Measurements from ENCODE around the gene NRL. TPM values are rescaled to one million over a fixed set of nuclear protein-coding genes. Genes with fewer than 3 reads are reported as not detected.

Gene NRL
- total RNA-seq, 4 donors from 2014 or later = 0.79 to 4.5 (median 3.3) TPM

DNA sequence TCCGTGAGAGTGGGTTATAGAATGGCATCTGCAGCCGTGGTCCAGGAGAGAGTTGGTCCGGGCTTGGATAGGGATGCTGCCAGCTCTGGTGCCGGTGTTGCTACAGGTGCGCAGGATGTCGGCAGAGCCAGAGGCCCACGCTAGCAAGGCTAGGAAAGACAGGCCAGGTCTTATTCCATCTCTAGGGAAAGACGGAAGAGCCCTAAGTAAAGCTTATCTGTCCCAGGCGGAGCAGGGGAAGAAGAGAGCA is 20.8 kb upstream of the NRL start:
- Histone ChIP-seq H3K36me3 (peaks cover 17 to 27% (median 17%) of the 10 kb centered on the region in 3 donors), H3K9me3 (no peaks in the 10 kb centered on the region), H3K27me3 (no peaks in the 10 kb centered on the region), H3K4me1 (peaks cover 31 to 68% (median 41%) of the 10 kb centered on the region in 3 donors), H3K27ac (peak overlapping the region; percentile 95 to 98 (median 96)), H3K4me3 (peak overlapping the region; percentile 77 to 100 (median 88))
- WGBS, 2 donors = 2 to 4% methylated on average over 9 of the region's 9 CpGs
- TF ChIP-seq, protein P1, sequence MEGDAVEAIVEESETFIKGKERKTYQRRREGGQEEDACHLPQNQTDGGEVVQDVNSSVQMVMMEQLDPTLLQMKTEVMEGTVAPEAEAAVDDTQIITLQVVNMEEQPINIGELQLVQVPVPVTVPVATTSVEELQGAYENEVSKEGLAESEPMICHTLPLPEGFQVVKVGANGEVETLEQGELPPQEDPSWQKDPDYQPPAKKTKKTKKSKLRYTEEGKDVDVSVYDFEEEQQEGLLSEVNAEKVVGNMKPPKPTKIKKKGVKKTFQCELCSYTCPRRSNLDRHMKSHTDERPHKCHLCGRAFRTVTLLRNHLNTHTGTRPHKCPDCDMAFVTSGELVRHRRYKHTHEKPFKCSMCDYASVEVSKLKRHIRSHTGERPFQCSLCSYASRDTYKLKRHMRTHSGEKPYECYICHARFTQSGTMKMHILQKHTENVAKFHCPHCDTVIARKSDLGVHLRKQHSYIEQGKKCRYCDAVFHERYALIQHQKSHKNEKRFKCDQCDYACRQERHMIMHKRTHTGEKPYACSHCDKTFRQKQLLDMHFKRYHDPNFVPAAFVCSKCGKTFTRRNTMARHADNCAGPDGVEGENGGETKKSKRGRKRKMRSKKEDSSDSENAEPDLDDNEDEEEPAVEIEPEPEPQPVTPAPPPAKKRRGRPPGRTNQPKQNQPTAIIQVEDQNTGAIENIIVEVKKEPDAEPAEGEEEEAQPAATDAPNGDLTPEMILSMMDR (IDR thresholded peaks at IDR 0.05) = no peak
- no peak for TF ChIP-seq POLR2A (IDR thresholded peaks at IDR 0.05)
- intact Hi-C loops (cut with DNase I) = no loop called here
- no peak for DNase-seq

DNA sequence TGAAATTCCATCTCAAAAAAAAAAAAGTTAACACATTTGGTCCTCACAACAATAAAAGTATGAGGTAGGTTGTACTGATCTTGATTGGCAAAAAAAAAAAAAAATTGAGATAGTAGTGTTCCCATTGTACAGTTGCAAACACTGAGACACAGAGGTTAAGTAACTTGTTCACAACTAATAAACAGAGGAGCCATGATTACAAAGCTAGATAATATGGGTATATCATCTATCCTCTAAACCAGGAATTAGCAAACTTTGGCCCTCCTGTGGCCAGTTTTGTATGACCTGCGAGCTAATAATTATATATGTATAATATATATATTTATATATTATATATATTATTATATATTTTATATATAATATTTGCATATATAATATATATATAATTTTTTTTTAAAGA is 19.0 kb upstream of the NRL start:
- Histone ChIP-seq H3K27ac (no peak overlapping the region), H3K4me3 (no peak overlapping the region), H3K4me1 (peaks cover 20 to 50% (median 25%) of the 10 kb centered on the region in 3 donors), H3K27me3 (no peaks in the 10 kb centered on the region), H3K36me3 (peaks cover 10 to 17% (median 12%) of the 10 kb centered on the region in 3 donors), H3K9me3 (no peaks in the 10 kb centered on the region)
- DNase-seq = no peak
- intact Hi-C loops (cut with DNase I) = no loop called here
- 73 to 94% methylated on average over 1 of the region's 1 CpG for WGBS, 2 donors
- TF ChIP-seq POLR2A (IDR thresholded peaks at IDR 0.05) = no peak
- TF ChIP-seq, protein P1 (IDR thresholded peaks at IDR 0.05) = no peak

DNA sequence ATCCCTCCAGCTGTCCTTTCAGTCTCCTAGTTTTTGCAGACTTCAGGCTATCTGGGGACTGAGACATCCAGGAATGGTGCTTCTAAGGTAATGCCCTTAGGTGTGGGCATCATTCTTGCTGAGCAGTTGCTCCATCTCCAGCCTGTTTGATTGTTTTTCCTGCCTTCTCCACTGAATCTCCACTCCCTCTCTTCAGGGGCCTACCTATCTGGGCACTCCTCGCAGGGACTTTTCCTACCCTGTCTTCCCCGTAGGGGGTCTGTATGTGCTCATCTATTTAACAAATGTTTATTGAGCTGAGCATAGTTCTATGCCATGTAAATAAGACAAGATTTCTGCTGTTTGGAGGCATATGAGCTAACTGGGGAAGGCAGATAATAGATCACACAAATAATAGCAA is 18.2 kb upstream of the NRL start:
- TF ChIP-seq, protein P1 (IDR thresholded peaks at IDR 0.05) = no peak
- TF ChIP-seq POLR2A (IDR thresholded peaks at IDR 0.05) = no peak
- WGBS, 2 donors = 91 to 100% methylated on average over 2 of the region's 2 CpGs
- Histone ChIP-seq H3K27me3 (no peaks in the 10 kb centered on the region), H3K27ac (no peak overlapping the region), H3K36me3 (peaks cover 3 to 9% (median 5%) of the 10 kb centered on the region in 3 donors), H3K4me3 (no peak overlapping the region), H3K9me3 (no peaks in the 10 kb centered on the region), H3K4me1 (peaks cover 19 to 42% (median 20%) of the 10 kb centered on the region in 3 donors)
- intact Hi-C loops (cut with DNase I) = no loop called here
- DNase-seq = no peak

DNA sequence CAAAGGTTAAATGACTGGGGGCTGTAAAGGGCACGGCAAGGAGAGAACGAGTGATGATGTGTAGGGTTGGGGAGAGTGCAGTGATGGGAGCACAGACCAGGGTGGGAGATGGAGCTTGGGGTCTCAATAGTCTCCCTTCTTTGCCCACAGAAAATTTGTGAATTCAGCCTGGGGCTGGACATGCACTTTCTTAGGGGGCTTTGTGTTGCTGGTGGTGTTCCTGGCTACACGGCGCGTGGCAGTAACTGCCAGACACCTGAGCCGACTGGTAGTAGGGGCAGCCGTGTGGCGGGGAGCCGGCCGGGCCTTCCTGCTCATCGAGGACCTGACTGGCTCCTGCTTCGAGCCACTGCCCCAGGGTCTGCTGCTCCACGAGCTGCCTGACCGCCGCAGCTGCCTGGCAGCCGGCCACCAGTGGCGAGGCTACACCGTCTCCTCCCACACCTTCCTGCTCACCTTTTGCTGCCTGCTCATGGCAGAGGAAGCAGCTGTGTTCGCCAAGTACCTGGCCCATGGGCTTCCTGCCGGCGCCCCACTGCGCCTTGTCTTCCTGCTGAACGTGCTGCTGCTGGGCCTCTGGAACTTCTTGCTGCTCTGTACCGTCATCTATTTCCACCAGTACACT is 17.4 kb upstream of the NRL start:
- H3K4me3 ChIP-seq = no peak overlapping the region
- no peaks in the 10 kb centered on the region for H3K27me3 ChIP-seq
- H3K36me3 ChIP-seq = peaks cover 0 to 1% (median 0%) of the 10 kb centered on the region in 3 donors
- peaks cover 11 to 34% (median 13%) of the 10 kb centered on the region in 3 donors for H3K4me1 ChIP-seq
- 42 to 44% methylated on average over 14 to 18 of the region's 24 CpGs for WGBS, 2 donors
- peak overlapping the region in 2 of 4 donors; percentile 59 to 81 for H3K27ac ChIP-seq
- intact Hi-C loops (cut with DNase I) = no loop called here
- DNase-seq = no peak
- TF ChIP-seq, protein P1 (IDR thresholded peaks at IDR 0.05) = no peak
- TF ChIP-seq POLR2A (IDR thresholded peaks at IDR 0.05) = no peak
- H3K9me3 ChIP-seq = no peaks in the 10 kb centered on the region

DNA sequence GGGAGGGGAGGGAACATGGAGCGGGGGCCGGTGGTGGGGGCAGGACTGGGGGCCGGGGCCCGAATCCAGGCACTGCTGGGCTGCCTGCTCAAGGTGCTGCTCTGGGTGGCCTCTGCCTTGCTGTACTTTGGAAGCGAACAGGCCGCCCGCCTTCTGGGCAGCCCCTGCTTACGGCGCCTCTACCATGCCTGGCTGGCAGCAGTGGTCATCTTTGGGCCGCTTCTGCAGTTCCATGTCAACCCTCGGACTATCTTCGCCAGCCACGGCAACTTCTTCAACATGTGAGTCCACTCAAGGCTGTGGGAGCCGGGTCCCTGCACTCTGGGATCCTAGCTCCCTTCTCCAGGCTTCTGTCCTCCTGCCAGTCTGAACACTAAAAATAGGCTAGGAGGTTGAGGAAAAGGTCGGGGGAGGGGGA is 16.8 kb upstream of the NRL start:
- no peak for TF ChIP-seq POLR2A (IDR thresholded peaks at IDR 0.05)
- TF ChIP-seq, protein P1 (IDR thresholded peaks at IDR 0.05) = no peak
- Histone ChIP-seq H3K36me3 (no peaks in the 10 kb centered on the region), H3K4me1 (peaks cover 5 to 28% (median 7%) of the 10 kb centered on the region in 3 donors), H3K27me3 (no peaks in the 10 kb centered on the region), H3K4me3 (no peak overlapping the region), H3K27ac (peak overlapping the region in 2 of 4 donors; percentile 59 to 81), H3K9me3 (no peaks in the 10 kb centered on the region)
- 85 to 100% methylated on average over 1 to 8 of the region's 15 CpGs for WGBS, 2 donors
- intact Hi-C loops (cut with DNase I) = no loop called here
- DNase-seq = no peak
